Measurements from ENCODE around the gene GHR. TPM values are rescaled to one million over a fixed set of nuclear protein-coding genes. Genes with fewer than 3 reads are reported as not detected.

Gene GHR
- total RNA-seq, 1 donor from 2014 or later: 0.61 TPM

DNA sequence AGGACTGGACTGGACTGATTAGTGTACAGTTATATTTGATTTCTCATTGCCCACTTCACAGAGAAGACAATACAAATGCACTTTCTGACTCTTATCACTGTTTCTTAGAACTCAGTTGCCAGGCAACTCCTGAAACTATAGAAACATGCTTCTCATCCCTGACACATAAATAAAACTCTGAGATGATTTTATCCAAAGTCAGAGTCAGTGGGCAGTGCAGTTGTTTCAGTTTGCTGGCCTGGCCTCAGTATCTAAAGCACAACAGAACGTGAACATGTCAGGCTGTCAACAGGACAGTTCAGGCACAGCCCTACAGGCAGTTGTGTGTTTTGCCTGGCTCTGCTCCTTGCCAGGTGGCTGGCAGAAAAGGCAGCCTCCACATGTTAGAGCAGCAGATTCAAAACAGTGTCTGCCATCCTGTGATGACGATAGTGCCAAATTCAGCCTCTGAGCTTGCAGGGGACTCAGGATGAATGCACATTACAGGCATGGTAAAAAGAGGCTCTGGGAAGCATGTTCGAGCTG, 268.2 kb downstream of the GHR start:
- no peak for TF ChIP-seq CTCF (conservative IDR thresholded peaks at IDR 0.05)
- Mint-ChIP-seq H3K36me3 (ENCODE audit: low read depth) (no peaks in the 10 kb centered on the region), H3K9me3 (no peaks in the 10 kb centered on the region), H3K4me3 (no peak overlapping the region), H3K27ac (ENCODE audit: unreplicated experiment) (no peak overlapping the region), H3K4me1 (no peaks in the 10 kb centered on the region), H3K27me3 (ENCODE audit: low read depth) (no peaks in the 10 kb centered on the region)
- DNase-seq (ENCODE audit: low read depth, low spot score): no peak

GRCh38 chr5:42701351-42702059, 278.3 kb downstream of the GHR start:
- TF ChIP-seq CTCF (conservative IDR thresholded peaks at IDR 0.05): no peak
- H3K4me1 Mint-ChIP-seq: no peaks in the 10 kb centered on the region
- no peaks in the 10 kb centered on the region for H3K36me3 Mint-ChIP-seq (ENCODE audit: low read depth)

DNA sequence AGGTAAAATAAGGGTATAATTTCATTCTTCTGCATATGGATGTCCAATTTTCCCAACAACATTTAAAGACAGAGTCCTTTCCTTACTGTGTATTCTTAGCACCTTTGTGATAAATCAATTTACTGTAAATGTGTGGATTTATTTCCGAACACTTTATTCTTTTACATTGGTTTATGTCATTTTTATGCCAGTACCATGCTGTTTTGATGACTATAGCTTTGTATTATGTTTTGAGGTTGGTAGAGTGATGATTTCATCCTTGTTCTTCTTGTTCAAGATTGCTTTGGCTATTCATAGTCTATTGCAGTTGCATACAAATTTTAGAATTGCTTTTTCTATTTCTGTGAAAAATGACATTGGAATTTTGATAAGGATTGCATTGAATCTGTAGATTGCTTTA, 280.0 kb downstream of the GHR start:
- Mint-ChIP-seq H3K4me1 (no peaks in the 10 kb centered on the region), H3K27ac (ENCODE audit: unreplicated experiment) (no peak overlapping the region), H3K27me3 (ENCODE audit: low read depth) (no peaks in the 10 kb centered on the region), H3K36me3 (ENCODE audit: low read depth) (no peaks in the 10 kb centered on the region), H3K9me3 (peaks cover 8% of the 10 kb centered on the region), H3K4me3 (no peak overlapping the region)
- no peak for DNase-seq (ENCODE audit: low read depth, low spot score)
- no peak for TF ChIP-seq CTCF (conservative IDR thresholded peaks at IDR 0.05)

More at GRCh38 chr5:42701351-42702059, 278.3 kb downstream of the GHR start:
- H3K27me3 Mint-ChIP-seq (ENCODE audit: low read depth): no peaks in the 10 kb centered on the region
- no peak overlapping the region for H3K27ac Mint-ChIP-seq (ENCODE audit: unreplicated experiment)
- H3K9me3 Mint-ChIP-seq: peaks cover 8% of the 10 kb centered on the region
- no peak for DNase-seq (ENCODE audit: low read depth, low spot score)
- H3K4me3 Mint-ChIP-seq: no peak overlapping the region

DNA sequence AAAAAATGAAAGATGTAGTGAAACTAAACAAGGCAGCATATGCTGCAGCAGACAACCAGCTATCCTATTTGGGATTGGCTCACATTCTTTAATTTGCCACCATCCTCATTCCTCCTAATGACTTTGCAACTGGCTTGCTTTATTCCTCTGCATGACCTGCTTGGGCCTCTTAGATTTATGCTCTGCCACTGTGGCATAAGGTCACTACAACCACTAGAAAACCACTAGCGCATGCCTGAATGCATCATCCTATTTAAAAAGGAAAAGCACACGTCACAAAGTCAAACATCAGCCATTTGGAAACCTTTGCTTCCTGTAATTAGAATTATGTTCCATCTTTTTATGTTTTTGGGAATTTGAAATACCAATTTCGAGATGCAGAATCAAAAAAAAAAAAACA, 292.5 kb downstream of the GHR start:
- H3K4me3 Mint-ChIP-seq: no peak overlapping the region
- H3K27ac Mint-ChIP-seq (ENCODE audit: unreplicated experiment): no peak overlapping the region
- H3K4me1 Mint-ChIP-seq: no peaks in the 10 kb centered on the region
- H3K27me3 Mint-ChIP-seq (ENCODE audit: low read depth): no peaks in the 10 kb centered on the region
- no peaks in the 10 kb centered on the region for H3K9me3 Mint-ChIP-seq
- TF ChIP-seq CTCF (conservative IDR thresholded peaks at IDR 0.05): no peak
- H3K36me3 Mint-ChIP-seq (ENCODE audit: low read depth): no peaks in the 10 kb centered on the region
- no peak for DNase-seq (ENCODE audit: low read depth, low spot score)

GRCh38 chr5:42718591-42718990, 295.4 kb downstream of the GHR start:
- no peaks in the 10 kb centered on the region for H3K9me3 Mint-ChIP-seq

More at GRCh38 chr5:42718591-42718990, 295.4 kb downstream of the GHR start:
- H3K27ac Mint-ChIP-seq (ENCODE audit: unreplicated experiment): no peak overlapping the region
- H3K36me3 Mint-ChIP-seq (ENCODE audit: low read depth): no peaks in the 10 kb centered on the region
- DNase-seq (ENCODE audit: low read depth, low spot score): no peak
- no peak overlapping the region for H3K4me3 Mint-ChIP-seq
- H3K27me3 Mint-ChIP-seq (ENCODE audit: low read depth): no peaks in the 10 kb centered on the region
- no peak for TF ChIP-seq CTCF (conservative IDR thresholded peaks at IDR 0.05)
- H3K4me1 Mint-ChIP-seq: no peaks in the 10 kb centered on the region

Measured in neural crest cell (in vitro differentiated cells).